GM18870 (cell line): ENCODE measurements around the gene TKTL1.
"Not testable (repeated sequence)": the region's sequence is repeated elsewhere in the genome, so short reads cannot be mapped to it uniquely, and the experiment has no call there.

Source experiments
- ATAC-seq: cut with Tn5 transposase; IDR thresholded peaks from one replicate; pipeline ENCODE4 v1.9.1; 2021; ENCODE audit warnings: moderate library complexity; ENCODE audit not compliant: unreplicated experiment

TKTL1 gene

GRCh38 chrX:154341399-154342298 lies 46.1 kb downstream of the TKTL1 start:
- ATAC-seq: peak; percentile 50

GRCh38 chrX:154343063-154343462 lies 47.5 kb downstream of the TKTL1 start:
- not testable (repeated sequence) for ATAC-seq

GRCh38 chrX:154343620-154344019 lies 48.0 kb downstream of the TKTL1 start:
- ATAC-seq: not testable (repeated sequence)

GRCh38 chrX:154348114-154348531 lies 52.5 kb downstream of the TKTL1 start:
- ATAC-seq: no peak

- no peak for ATAC-seq
These were observed 53.2 kb downstream of the TKTL1 start for GRCh38 chrX:154348646-154349358.

GRCh38 chrX:154349359-154349935 lies 53.9 kb downstream of the TKTL1 start:
- ATAC-seq: no peak

- ATAC-seq: no peak
These were observed 54.4 kb downstream of the TKTL1 start for GRCh38 chrX:154349979-154350378.

- no peak for ATAC-seq
These were observed 55.0 kb downstream of the TKTL1 start for GRCh38 chrX:154350429-154351182.

GRCh38 chrX:154351183-154352011 lies 55.8 kb downstream of the TKTL1 start:
- no peak for ATAC-seq

- no peak for ATAC-seq
These were observed 56.4 kb downstream of the TKTL1 start for GRCh38 chrX:154352012-154352401.

GRCh38 chrX:154352466-154352865 lies 56.9 kb downstream of the TKTL1 start:
- ATAC-seq: no peak

- ATAC-seq: no peak
These were observed 57.7 kb downstream of the TKTL1 start for GRCh38 chrX:154353172-154353843.

- no peak for ATAC-seq
These were observed 58.4 kb downstream of the TKTL1 start for GRCh38 chrX:154354013-154354412.

GRCh38 chrX:154354516-154354915 lies 58.9 kb downstream of the TKTL1 start:
- no peak for ATAC-seq

GRCh38 chrX:154355094-154355775 lies 59.6 kb downstream of the TKTL1 start:
- no peak for ATAC-seq

GRCh38 chrX:154355776-154356140 lies 60.2 kb downstream of the TKTL1 start:
- no peak for ATAC-seq

- no peak for ATAC-seq
These were observed 61.0 kb downstream of the TKTL1 start for GRCh38 chrX:154356596-154356995.

GRCh38 chrX:154357205-154357604 lies 61.6 kb downstream of the TKTL1 start:
- ATAC-seq: no peak

GRCh38 chrX:154358011-154358410 lies 62.4 kb downstream of the TKTL1 start:
- ATAC-seq: no peak
